Panc1 (cell line): ENCODE data around the gene CLCN7.

ENCODE experiments used
- CTCF ChIP-seq: fragments of 450-650 bp; IDR thresholded peaks from 2 replicates; pipeline ENCODE4 v1.5.1; 2017; ENCODE audit warnings: mild to moderate bottlenecking
- POLR2AphosphoS5 ChIP-seq: IDR thresholded peaks from 2 replicates; pipeline ENCODE4 v1.6.1; 2012; ENCODE audit warnings: mild to moderate bottlenecking, low read depth, low read length, moderate library complexity
- REST ChIP-seq, 2 experiments: IDR thresholded peaks; 2 replicates each; pipeline ENCODE4 v1.6.1; 2011 to 2012; ENCODE audit warnings: low read depth in 2 of 2, control low read depth in 1 of 2, low read length in 1 of 2, mild to moderate bottlenecking in 1 of 2, moderate library complexity in 1 of 2; ENCODE audit not compliant: insufficient read depth in 1 of 2
- SIN3A ChIP-seq: IDR thresholded peaks from 2 replicates; pipeline ENCODE4 v1.6.1; 2012; ENCODE audit warnings: low read depth, mild to moderate bottlenecking, low read length, moderate library complexity, borderline replicate concordance; ENCODE audit not compliant: insufficient read depth
- TCF7L2 ChIP-seq: IDR thresholded peaks from 2 replicates; pipeline ENCODE4 v1.6.1; 2011; ENCODE audit warnings: mild to moderate bottlenecking, low read depth, low read length, inconsistent platforms

GRCh38 chr16:1498899-1499676, 24.3 kb upstream of the CLCN7 start:
- TF ChIP-seq CTCF: no peak
- TF ChIP-seq REST (IDR thresholded peaks at IDR 0.05; ENCODE audit: insufficient read depth in 1 of 2, low read depth in 2 of 2, low read length in 1 of 2): no peak
- TF ChIP-seq POLR2AphosphoS5: no peak
- no peak for TF ChIP-seq TCF7L2
- no peak for TF ChIP-seq SIN3A
